GM21825 (cell line): ENCODE data around the gene RCE1.
"Not testable (repeated sequence)": the region's sequence is repeated elsewhere in the genome, so short reads cannot be mapped to it uniquely, and the experiment has no call there.

Source experiments
- ATAC-seq: cut with Tn5 transposase; IDR thresholded peaks from one replicate; pipeline ENCODE4 v1.9.1; 2021; ENCODE audit warnings: mild to moderate bottlenecking, moderate library complexity; ENCODE audit not compliant: unreplicated experiment

Gene RCE1, protein sequence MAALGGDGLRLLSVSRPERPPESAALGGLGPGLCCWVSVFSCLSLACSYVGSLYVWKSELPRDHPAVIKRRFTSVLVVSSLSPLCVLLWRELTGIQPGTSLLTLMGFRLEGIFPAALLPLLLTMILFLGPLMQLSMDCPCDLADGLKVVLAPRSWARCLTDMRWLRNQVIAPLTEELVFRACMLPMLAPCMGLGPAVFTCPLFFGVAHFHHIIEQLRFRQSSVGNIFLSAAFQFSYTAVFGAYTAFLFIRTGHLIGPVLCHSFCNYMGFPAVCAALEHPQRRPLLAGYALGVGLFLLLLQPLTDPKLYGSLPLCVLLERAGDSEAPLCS

DNA sequence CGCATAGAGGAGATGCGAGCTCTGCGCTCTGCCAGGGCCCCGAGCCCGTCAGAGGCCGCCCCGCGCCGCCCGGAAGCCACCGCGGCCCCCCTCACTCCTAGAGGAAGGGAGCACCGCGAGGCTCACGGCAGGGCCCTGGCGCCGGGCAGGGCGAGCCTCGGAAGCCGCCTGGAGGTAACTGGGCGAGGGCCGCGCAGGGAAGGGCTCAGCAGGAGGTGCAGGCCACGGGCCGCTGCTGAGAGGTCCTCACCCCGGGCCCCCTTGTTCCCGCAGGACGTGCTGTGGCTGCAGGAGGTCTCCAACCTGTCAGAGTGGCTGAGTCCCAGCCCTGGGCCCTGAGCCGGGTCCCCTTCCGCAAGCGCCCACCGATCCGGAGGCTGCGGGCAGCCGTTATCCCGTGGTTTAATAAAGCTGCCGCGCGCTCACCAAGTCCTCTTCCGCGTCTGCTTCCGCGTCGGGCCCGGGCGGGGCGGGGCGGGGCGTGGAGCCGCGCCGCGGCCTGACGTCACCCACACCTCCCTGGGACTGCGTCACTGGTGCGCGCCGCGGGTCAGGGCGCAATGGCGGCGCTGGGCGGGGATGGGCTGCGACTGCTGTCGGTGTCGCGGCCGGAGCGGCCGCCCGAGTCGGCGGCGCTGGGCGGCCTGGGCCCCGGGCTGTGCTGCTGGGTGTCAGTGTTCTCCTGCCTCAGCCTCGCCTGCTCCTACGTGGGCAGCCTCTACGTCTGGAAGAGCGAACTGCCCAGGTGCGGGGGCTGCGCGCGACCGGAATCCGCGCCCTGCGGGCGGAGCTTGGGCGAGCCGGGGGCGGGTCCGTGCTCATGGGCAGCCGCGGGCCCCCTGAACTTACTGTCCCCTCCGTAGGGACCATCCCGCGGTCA is at the start of gene RCE1:
RCE1 (plus strand) TSS at position 546 of the 880 bp plus-strand sequence; CDS start at position 561, 15 bp downstream.
- ATAC-seq, result peak; percentile 65

DNA sequence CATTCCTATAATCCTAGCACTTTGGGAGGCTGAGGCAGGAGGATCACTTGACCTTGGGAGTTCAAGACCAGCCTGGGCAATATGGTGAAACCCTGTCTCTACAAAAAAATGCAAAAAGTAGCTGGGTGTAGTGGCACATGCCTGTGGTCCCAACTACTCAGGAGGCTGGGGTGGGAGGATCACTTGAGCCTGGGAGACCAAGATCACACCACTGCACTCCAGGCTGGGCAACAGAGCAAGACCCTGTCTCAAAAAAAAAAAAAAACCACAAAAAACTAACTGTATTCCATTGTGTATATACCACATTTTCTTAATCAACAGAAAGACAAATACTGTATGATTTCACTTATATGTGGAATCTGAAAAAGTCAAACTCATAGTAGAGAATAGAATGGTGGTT is 43.4 kb upstream of the RCE1 start:
- ATAC-seq, result not testable (repeated sequence)

DNA sequence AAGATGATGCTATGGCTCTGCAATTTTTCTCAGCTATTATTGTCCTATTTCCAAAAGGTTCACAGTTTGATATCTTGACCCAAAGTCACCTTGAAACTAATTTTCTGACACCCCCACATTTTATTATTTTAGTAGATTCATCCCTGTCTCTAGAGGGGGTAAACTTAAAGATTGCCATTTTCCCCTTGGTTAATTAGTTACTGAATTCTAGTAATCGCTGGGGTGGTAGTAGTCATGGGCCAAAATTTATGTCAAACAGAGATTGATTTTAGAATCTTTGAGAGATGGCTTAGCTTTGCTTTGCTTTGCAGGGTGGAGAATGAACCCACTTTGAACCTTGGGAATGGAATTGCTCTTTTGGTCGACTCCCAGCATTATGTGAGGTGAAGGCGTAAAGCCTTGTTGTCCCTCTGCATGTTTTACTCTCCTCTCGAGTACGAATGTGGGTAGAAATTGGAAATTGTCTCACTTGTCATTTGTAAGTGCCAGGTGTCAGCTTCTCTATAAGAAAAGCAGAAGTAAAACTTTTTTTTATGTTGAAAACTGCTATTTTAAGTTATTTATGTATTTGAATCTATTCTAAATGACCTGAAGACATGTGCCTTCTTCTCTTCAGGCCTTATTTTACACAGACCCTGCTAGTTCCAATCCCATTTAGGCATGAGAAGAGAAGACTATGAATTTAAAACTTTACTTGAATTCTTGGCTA is 42.4 kb upstream of the RCE1 start:
- ATAC-seq, result no peak

GRCh38 chr11:66809592-66809991 is 33.6 kb upstream of the RCE1 start:
- ATAC-seq, result no peak

DNA sequence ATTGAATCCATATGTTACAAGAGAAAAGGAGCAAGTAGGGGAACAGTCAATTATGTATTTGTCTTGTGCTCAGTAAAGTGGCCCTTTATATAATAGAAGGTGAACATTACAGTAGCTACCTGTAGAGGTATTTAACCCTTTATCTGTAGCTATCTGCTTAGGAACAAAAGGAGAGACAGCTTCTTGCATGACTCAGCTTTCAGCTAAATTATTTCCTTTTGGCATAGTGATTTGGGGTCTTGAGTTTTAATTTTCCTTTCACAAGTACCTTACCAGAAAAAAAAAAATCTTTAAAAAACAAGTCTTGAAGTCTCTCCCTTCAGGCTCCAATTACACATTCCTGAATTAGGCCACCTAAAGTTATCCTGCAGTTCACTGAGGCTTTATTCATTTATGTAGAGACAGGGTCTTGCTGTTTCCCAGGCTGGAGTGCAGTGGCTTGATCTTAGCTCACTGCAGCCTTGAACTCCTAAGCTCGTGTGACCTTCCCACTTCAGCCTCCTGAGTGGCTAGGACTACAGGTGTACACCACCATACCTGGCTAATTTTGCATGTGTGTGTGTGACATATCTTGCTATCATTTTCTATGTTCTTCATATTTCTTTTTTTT is 32.6 kb upstream of the RCE1 start:
- ATAC-seq, result no peak

GRCh38 chr11:66814678-66815077 is 28.6 kb upstream of the RCE1 start:
- ATAC-seq, result no peak

GRCh38 chr11:66815646-66816045 is 27.6 kb upstream of the RCE1 start:
- ATAC-seq, result no peak

- ATAC-seq, result no peak
Measured at GRCh38 chr11:66818231-66818955, 24.8 kb upstream of the RCE1 start.

GRCh38 chr11:66820381-66820780 is 22.9 kb upstream of the RCE1 start:
- ATAC-seq, result no peak

- no peak for ATAC-seq
Measured at GRCh38 chr11:66820901-66821300, 22.3 kb upstream of the RCE1 start.

GRCh38 chr11:66823700-66824099 is 19.5 kb upstream of the RCE1 start:
- ATAC-seq, result no peak

GRCh38 chr11:66824573-66824972 is 18.7 kb upstream of the RCE1 start:
- ATAC-seq, result not testable (repeated sequence)

DNA sequence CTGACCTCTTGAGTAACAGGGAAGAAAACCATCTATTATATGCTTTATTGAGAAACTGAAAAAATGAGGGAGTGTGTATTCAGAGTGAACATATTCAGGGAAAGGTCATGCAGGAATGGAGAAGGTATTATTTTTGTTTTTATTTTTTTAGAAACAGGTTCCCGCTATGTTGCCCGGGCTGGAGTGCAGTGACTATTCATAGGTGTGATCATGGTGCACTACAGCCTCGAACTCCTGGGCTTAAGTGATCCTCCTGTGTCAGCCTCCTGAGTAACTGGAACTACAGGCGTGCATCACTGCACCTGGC is 8.7 kb upstream of the RCE1 start:
- no peak for ATAC-seq

DNA sequence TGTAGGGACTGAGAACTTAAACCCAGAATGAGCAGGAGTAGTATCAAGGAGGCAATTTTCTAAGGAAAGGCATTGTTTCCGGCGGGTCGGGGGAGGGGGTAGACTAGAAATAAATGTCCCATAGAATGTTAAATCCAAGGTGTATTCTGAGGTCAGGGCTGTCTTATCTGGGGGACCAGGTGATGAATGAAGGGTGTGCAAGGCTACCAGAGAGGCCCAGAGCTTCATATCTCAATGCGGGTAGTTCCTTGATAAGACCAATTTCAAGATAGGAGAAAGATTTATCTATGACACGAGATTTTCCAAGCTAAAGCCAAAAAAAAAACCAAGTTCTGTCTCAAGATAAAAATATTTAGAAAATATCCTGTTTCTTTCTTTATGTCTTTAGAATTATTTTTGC is 8.3 kb upstream of the RCE1 start:
- ATAC-seq, result no peak

GRCh38 chr11:66835768-66836405 is 7.4 kb upstream of the RCE1 start:
- no peak for ATAC-seq

DNA sequence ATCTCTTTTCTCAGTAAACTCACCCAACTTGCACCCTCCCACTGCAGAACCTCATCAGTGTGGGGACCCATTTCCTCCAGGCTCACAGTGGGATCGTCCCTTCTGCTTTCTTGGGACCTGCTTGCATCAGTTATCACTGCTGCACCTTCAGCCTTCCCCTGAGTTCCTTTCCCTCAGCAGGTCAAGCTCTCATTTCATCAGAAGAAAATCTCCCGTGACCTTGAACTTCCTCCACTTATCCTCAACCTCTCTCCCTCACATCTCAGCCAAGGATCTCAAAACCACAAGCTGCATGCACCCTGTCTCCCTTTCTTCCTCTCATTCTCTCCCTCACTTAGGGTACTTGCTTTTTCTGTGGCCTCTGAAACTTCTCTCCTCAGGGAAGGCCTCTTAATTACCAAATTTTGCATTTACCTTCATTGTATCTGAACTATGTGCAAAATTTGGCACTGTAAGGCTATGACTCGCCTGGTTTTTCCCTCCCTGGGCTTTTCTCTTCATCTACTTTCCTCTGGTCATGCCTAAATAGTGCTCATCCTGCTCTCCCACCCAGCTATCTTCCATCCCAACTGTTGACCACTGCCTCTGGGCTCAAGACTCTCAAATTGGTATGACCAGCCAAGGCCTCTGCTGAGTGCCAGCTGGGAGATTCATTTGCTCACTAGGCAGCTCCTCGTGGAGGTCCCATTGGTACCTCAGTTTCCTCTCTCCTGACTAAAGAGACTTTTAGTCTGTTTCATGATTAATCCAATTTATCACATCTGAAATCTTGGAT is 2.7 kb upstream of the RCE1 start:
- ATAC-seq, result no peak

DNA sequence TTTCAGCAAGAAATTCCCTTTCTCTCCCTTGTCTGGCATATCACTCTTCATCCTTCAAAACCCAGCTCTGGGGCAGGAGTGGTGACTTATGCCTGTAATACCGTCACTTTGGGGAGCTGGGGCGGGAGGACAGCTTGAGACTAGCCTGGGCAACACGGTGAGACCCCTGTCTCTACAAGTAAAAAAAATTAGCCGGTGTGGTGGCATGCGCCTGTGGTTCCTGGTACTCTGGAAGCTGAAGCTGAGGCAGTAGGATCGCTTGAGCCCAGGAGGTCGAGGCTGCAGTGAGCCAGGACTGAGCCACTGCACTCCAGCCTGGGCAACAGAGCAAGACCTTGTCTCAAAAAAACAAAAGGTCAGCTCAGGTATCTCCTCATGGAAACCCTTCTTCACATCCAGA is 1.4 kb upstream of the RCE1 start:
- ATAC-seq, result no peak

DNA sequence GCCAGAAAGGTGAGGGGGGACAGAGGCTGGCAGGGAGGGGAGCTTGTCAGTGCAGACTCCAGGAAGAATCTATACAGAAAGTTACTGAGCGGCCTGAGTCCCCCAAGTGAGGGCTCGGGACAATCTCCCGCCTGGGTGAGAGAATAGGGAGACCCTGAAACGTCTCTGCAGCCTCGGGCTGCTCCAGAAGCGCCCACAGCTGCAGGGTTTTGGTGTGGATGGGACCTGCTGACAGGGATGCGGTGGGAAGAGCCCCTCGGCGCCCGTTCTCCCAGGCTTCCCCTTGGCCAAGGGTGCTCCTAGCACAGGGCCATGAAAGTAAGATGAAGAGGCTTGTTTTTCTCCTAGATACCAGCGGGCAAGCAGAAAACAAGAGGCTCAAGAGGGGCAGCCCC is 743 bp upstream of the RCE1 start:
- ATAC-seq, result no peak

DNA sequence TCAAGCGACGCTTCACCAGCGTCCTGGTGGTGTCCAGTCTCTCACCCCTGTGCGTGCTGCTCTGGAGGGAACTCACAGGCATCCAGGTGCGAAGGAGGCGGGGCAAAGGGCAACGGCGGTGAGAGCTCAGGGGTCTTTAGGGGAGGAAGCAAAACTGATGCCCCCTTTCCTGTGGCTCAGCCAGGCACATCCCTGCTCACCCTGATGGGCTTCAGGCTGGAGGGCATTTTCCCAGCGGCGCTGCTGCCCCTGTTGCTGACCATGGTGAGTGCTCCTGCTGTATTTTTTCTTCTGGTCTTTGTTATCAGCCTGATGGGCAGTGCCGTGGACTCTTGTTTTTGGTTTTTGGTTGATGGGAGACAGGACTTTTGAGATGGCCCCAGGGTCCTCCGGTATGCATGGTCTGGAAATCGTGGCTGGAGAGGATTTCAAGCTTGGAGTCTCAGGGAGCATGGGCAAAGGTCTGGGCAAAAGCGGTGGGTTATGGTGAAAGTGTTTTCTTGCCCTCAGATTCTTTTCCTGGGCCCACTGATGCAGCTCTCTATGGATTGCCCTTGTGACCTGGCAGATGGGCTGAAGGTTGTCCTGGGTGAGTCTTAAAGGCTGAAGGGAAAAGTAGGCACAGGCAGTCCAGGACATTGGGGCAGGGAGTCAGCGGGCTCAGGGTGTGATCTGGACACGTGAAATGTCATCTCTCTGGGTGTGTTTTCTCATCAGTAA is 695 bp downstream of the RCE1 start:
- no peak for ATAC-seq
